T-cell (primary cell): ENCODE measurements around the gene C17orf113. TPM values are rescaled to one million over a fixed set of nuclear protein-coding genes. Genes with fewer than 3 reads are reported as not detected.

Source experiments
- ATAC-seq, 4 experiments: fragments of 200-7000 bp in 3 of 4; fragments of 150-1000 bp in 1 of 4; cut with Tn5 transposase; replicated peaks in 1 of 4; 1 replicate in 3 of 4; 2 replicates in 1 of 4; pipeline ENCODE4 v1.10.0; 2021; ENCODE audit warnings: moderate library complexity in 3 of 4, mild to moderate bottlenecking in 2 of 4, moderate number of reproducible peaks in 1 of 4
- CTCF ChIA-PET, 2 donors: fragments of 300-600 bp; sonication (Branson Sonifier 250); formaldehyde crosslinking; loops; one replicate each; lab custom pipeline; 2022; ENCODE audit warnings: antibody characterized with exemption in 2 of 2; lab: Charles Lee
- POLR2A ChIA-PET, 2 donors: fragments of 300-600 bp; sonication (Branson Sonifier 250); formaldehyde crosslinking; loops; one replicate each; lab custom pipeline; 2022; ENCODE audit warnings: antibody characterized with exemption in 2 of 2; lab: Charles Lee
- DNase-seq, 35 experiments: peaks; one replicate each; pipeline versions ENCODE4 v3.0.0 to v3.0.0-alpha.2; 2013 to 2023
- H3K27ac ChIP-seq: one replicate; pipeline ENCODE4 v1.5.1; 2013; ENCODE audit warnings: low read length
- H3K27me3 ChIP-seq, 2 experiments: replicated peaks in 1 of 2; 1 replicate in 1 of 2; 2 replicates in 1 of 2; pipeline versions ENCODE4 v1.6.1 to v1.7.0; 2013; ENCODE audit warnings: low read length in 1 of 2, mixed read lengths in 1 of 2; ENCODE audit not compliant: control insufficient read depth in 2 of 2, insufficient read depth in 2 of 2; ENCODE audit errors: extremely low read depth in 1 of 2
- H3K36me3 ChIP-seq, 2 donors: 1 replicate in 1 of 2; 2 replicates in 1 of 2; pipeline versions ENCODE4 v1.6.1 to v1.7.0; 2013; ENCODE audit warnings: low read length in 1 of 2; ENCODE audit not compliant: control insufficient read depth in 2 of 2, insufficient read depth in 1 of 2; ENCODE audit errors: extremely low read depth in 1 of 2
- H3K4me1 ChIP-seq, 2 experiments: 1 replicate in 1 of 2; 2 replicates in 1 of 2; pipeline versions ENCODE4 v1.6.1 to v1.7.0; 2013; ENCODE audit warnings: low read length in 2 of 2, mixed read lengths in 1 of 2; ENCODE audit not compliant: insufficient read depth in 2 of 2, control insufficient read depth in 1 of 2; ENCODE audit errors: extremely low read depth in 1 of 2
- H3K4me3 ChIP-seq, 2 donors: 1 replicate in 1 of 2; 2 replicates in 1 of 2; pipeline versions ENCODE4 v1.5.1 to v1.7.0; 2013; ENCODE audit warnings: mild to moderate bottlenecking in 2 of 2, low read length in 1 of 2, moderate library complexity in 1 of 2; ENCODE audit not compliant: control insufficient read depth in 1 of 2; ENCODE audit errors: extremely low read depth in 1 of 2
- H3K9me3 ChIP-seq: 2 replicates; pipeline ENCODE4 v1.7.0; 2013
- H3K27ac Mint-ChIP-seq, 2 donors: one replicate each; pipeline ENCODE4 v1.8.0; 2020 to 2021; ENCODE audit warnings: mild to moderate bottlenecking in 2 of 2, mixed read lengths in 2 of 2
- H3K27me3 Mint-ChIP-seq, 2 donors: one replicate each; pipeline ENCODE4 v1.8.0; 2021 to 2022; ENCODE audit warnings: mixed read lengths in 2 of 2
- H3K36me3 Mint-ChIP-seq: one replicate; pipeline ENCODE4 v1.8.0; 2021; ENCODE audit warnings: mixed read lengths
- H3K4me1 Mint-ChIP-seq, 3 donors: one replicate each; pipeline ENCODE4 v1.8.0; 2020 to 2022; ENCODE audit warnings: mixed read lengths in 3 of 3, mild to moderate bottlenecking in 1 of 3
- H3K4me3 Mint-ChIP-seq, 3 donors: one replicate each; pipeline ENCODE4 v1.8.0; 2020 to 2022; ENCODE audit warnings: mild to moderate bottlenecking in 3 of 3, mixed read lengths in 3 of 3, moderate library complexity in 3 of 3
- H3K9me3 Mint-ChIP-seq, 3 donors: one replicate each; pipeline ENCODE4 v1.8.0; 2020 to 2022; ENCODE audit warnings: mixed read lengths in 3 of 3
- WGBS: methylation state at CpG from one replicate; pipeline ENCODE4 v1.1.5; 2013; ENCODE audit warnings: missing lambda C conversion rate; ENCODE audit not compliant: insufficient coverage; 5-methylcytosine and 5-hydroxymethylcytosine counted together
- total RNA-seq, 35 experiments: library from RNA in 6 of 35; stranded (reverse) in 6 of 35; fragments of 120-200 nt in 1 of 35; gene quantifications; one replicate each; pipeline versions ENCODE4 v1.2.1 to v1.2.4 and lab custom pipeline; 2013 to 2026

C17orf113 gene
- total RNA-seq, 5 donors from 2014 or later (not counting 1 experiment from before 2014, with no cell fraction given), result 0.35 to 1.1 (median 0.89) TPM

DNA sequence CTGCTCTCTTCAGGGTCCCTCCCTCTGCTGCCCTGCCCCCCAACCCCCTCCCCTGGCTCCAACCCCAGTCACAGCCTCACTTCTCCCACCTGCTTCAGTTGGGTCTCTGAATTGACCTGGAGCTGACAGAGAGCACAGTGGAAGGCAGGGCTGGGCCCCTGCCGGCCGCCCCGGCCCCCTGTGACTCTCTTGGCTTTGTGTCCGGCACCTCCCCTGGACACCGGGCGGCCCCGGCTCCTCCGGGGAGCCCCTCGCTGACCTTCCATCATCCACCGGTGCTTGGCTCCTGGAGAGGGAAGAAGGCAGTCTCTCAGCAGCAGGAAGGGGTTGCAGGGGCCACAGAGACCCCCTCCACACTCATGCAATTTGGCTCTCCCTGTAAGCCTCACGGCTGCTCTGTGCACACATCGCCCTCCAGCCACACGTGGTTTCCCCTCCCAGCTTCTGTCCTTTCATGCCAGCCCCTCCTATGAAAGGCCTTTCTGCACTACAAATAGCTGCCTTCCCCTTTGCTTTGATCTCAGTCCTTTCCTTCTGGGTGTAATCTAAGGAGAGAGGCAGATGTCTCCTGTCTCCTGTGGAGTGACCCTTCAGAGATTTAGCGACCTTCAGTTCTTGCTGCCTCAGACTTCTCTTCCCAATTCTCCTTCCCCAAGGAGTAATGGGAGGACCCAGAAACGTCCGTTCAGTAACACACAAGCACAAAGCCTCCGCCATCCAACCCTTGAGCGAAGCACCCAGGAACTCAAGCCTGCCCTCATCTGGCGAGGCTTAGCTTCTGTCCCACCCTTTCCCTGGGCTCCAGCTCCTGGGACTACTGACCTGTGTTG lies 22.2 kb downstream of the C17orf113 start:
- peaks cover 0 to 11% of the 10 kb centered on the region in 2 experiments for H3K4me1 ChIP-seq
- ChIA-PET CTCF (interaction anchor here (0.5 to 2.5 kb wide), 2 partner anchors 10 to 58 kb away, joined by 3 to 11 read pairs; partner anchors contain the start of gene DNAJC7 (in 1 of the 2)), POLR2A (no interaction called here)
- H3K36me3 ChIP-seq, result peaks cover under 1 to 15% of the 10 kb centered on the region in 2 donors
- no peak overlapping the region for H3K4me3 ChIP-seq
- peaks cover 0 to 3% of the 10 kb centered on the region in 2 donors for H3K27me3 Mint-ChIP-seq
- no peak overlapping the region for H3K4me3 Mint-ChIP-seq
- H3K4me1 Mint-ChIP-seq, result peaks cover 5 to 7% (median 5%) of the 10 kb centered on the region in 3 donors
- ATAC-seq, result no peak
- peaks cover 0 to 19% of the 10 kb centered on the region in 2 experiments for H3K27me3 ChIP-seq
- WGBS, result 75% methylated on average over 10 of the region's 19 CpGs
- H3K27ac ChIP-seq, result no peak overlapping the region
- no peak for DNase-seq
- H3K27ac Mint-ChIP-seq, result no peak overlapping the region
- peaks cover 10% of the 10 kb centered on the region for H3K36me3 Mint-ChIP-seq
- no peaks in the 10 kb centered on the region for H3K9me3 ChIP-seq
- H3K9me3 Mint-ChIP-seq, result no peaks in the 10 kb centered on the region

DNA sequence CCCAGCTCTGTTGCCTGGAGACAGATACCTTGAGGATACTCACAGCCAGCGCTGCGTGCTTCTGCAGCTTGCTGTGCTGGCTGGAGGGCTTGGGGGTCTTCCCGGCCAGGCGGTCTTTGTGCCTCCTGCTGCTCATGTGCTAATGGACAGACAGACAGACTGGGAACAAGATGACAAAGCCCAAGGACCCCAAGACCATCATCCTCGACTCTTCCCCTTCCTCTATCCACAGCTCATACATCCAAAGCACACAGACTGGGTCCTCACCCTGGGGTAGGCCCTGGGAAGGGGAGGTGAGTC lies 22.9 kb downstream of the C17orf113 start:
- ATAC-seq, result no peak
- no peak overlapping the region for H3K27ac Mint-ChIP-seq
- WGBS, result 95% methylated on average over 4 of the region's 5 CpGs

DNA sequence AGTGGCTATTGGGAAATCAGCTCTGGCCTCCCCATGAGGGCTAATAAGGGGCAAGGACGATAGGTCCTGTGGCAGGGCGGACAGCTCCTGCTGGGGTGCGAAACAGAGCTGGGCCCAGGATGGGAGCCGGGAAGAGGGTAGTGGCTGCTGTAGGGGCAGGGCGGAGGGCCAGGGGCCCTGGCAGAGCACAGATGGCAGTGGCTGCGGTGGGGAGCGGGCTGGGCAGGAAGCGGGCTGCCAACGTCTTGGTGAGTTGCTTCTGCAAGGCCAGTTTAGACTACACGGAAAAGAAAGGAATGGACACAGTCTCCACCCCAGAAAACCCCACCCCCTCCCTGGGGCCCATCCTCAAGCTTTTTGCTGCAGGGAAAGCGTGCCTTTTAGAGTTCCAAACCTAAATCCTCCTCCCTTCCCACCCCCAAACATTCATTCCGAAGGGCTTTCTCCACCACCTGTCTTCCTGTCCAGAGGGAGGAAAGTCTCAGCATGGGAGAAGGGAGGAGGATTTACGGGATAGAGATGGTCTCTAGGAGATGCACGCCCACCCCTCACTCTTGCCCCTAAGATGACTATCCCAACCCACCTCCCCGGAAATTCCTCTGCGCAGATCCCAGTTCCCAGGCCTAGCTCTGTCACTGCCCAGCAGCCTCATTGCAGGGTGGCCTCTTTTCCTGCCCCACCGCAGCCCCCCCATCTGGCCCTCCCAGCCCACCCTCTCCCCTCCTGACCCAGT lies 23.4 kb downstream of the C17orf113 start:
- H3K4me1 ChIP-seq, result peaks cover 0 to 11% of the 10 kb centered on the region in 2 experiments
- Mint-ChIP-seq H3K4me3 (no peak overlapping the region), H3K36me3 (peaks cover 14% of the 10 kb centered on the region), H3K9me3 (no peaks in the 10 kb centered on the region), H3K27ac (no peak overlapping the region), H3K4me1 (peaks cover 8 to 12% (median 9%) of the 10 kb centered on the region in 3 donors), H3K27me3 (peaks cover 0 to 3% of the 10 kb centered on the region in 2 donors)
- H3K36me3 ChIP-seq, result peaks cover 6 to 26% of the 10 kb centered on the region in 2 donors
- ChIA-PET POLR2A (no interaction called here), CTCF (interaction anchor here (0.6 to 2.5 kb wide), 5 partner anchors 9 to 1736 kb away, joined by 3 to 11 read pairs (median 4); partner anchors contain the start of genes DHX58 (in 1 of the 2) and DNAJC7 (in 1 of the 2))
- no peak for ATAC-seq
- H3K4me3 ChIP-seq, result no peak overlapping the region
- H3K27me3 ChIP-seq, result peaks cover 0 to 15% of the 10 kb centered on the region in 2 experiments
- H3K27ac ChIP-seq, result no peak overlapping the region
- 76% methylated on average over 8 of the region's 17 CpGs for WGBS
- DNase-seq, result no peak
- H3K9me3 ChIP-seq, result no peaks in the 10 kb centered on the region

More for the DNA sequence above, 22.9 kb downstream of the C17orf113 start:
- H3K9me3 ChIP-seq, result no peaks in the 10 kb centered on the region
- ChIA-PET CTCF (interaction anchor here (0.6 to 2.5 kb wide), 2 partner anchors 9 to 85 kb away, joined by 6 to 11 read pairs; partner anchors contain the start of genes DHX58 (in 1 of the 2) and DNAJC7 (in 1 of the 2)), POLR2A (no interaction called here)
- Mint-ChIP-seq H3K36me3 (peaks cover 10% of the 10 kb centered on the region), H3K4me1 (peaks cover 5 to 7% (median 5%) of the 10 kb centered on the region in 3 donors), H3K9me3 (no peaks in the 10 kb centered on the region), H3K27me3 (peaks cover 0 to 3% of the 10 kb centered on the region in 2 donors), H3K4me3 (no peak overlapping the region)
- peaks cover 0 to 15% of the 10 kb centered on the region in 2 experiments for H3K27me3 ChIP-seq
- H3K4me3 ChIP-seq, result no peak overlapping the region
- H3K27ac ChIP-seq, result no peak overlapping the region
- H3K36me3 ChIP-seq, result peaks cover 3 to 20% of the 10 kb centered on the region in 2 donors
- peaks cover 0 to 11% of the 10 kb centered on the region in 2 experiments for H3K4me1 ChIP-seq
- no peak for DNase-seq

DNA sequence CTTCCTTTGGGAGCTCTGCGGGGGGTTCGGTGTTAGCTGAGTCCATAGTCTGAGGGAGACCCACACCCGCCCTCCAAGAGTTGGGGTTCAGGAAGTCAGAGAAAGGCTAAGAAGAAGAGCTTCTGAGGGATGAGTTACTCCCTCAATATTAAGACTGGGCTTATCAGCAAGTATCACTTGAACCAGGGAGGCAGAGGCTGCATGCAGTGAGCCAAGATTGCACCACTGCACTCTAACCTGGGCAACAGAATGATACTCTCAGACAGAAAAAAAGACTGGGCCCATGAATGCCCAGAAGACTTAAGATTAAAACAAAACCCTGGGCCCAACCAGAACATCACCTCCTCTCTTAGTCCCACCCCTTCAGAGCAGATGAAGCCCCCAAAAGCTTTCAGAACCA lies 24.5 kb downstream of the C17orf113 start:
- H3K4me1 ChIP-seq, result peaks cover 6 to 13% of the 10 kb centered on the region in 2 experiments
- POLR2A ChIA-PET, result interaction anchor here in 1 of 2 donors (0.5 to 1.1 kb wide), 2 partner anchors 10 to 67 kb away, joined by 3 read pairs; no protein-coding TSS in a partner anchor
- H3K27me3 Mint-ChIP-seq, result peaks cover 0 to 3% of the 10 kb centered on the region in 2 donors
- no peaks in the 10 kb centered on the region for H3K9me3 Mint-ChIP-seq
- ATAC-seq, result no peak
- H3K27ac ChIP-seq, result no peak overlapping the region
- H3K27ac Mint-ChIP-seq, result peak overlapping the region in 1 of 2 donors; percentile 28
- H3K36me3 Mint-ChIP-seq, result peaks cover 15% of the 10 kb centered on the region
- CTCF ChIA-PET, result interaction anchor here (0.7 to 2.5 kb wide), 7 partner anchors 8 to 162 kb away, joined by 3 to 11 read pairs (median 3); partner anchors contain the start of gene DNAJC7 (in 1 of the 2)
- peaks cover 0 to 15% of the 10 kb centered on the region in 2 experiments for H3K27me3 ChIP-seq
- DNase-seq, result no peak
- 96% methylated on average over 3 of the region's 3 CpGs for WGBS
- no peak overlapping the region for H3K4me3 ChIP-seq
- peaks cover 16 to 22% (median 17%) of the 10 kb centered on the region in 3 donors for H3K4me1 Mint-ChIP-seq
- H3K4me3 Mint-ChIP-seq, result no peak overlapping the region
- H3K36me3 ChIP-seq, result peaks cover 7 to 28% of the 10 kb centered on the region in 2 donors
- no peaks in the 10 kb centered on the region for H3K9me3 ChIP-seq

- ChIA-PET POLR2A (interaction anchor here in 1 of 2 donors (1.1 kb wide), 1 partner anchor 9 kb away, joined by 3 read pairs; no protein-coding TSS in a partner anchor), CTCF (interaction anchor here (0.6 to 1.5 kb wide), 10 partner anchors 9 to 163 kb away, joined by 3 to 7 read pairs (median 3); no protein-coding TSS in a partner anchor)
- 65% methylated on average over 4 of the region's 8 CpGs for WGBS
- ATAC-seq, result peak in 2 of 4 experiments; percentile 11 to 21
- Histone ChIP-seq H3K36me3 (peaks cover 7 to 28% of the 10 kb centered on the region in 2 donors), H3K4me1 (peaks cover 9 to 20% of the 10 kb centered on the region in 2 experiments), H3K4me3 (no peak overlapping the region), H3K9me3 (no peaks in the 10 kb centered on the region), H3K27me3 (peaks cover 0 to 15% of the 10 kb centered on the region in 2 experiments), H3K27ac (no peak overlapping the region)
- peaks cover 23 to 30% (median 25%) of the 10 kb centered on the region in 3 donors for H3K4me1 Mint-ChIP-seq
- no peaks in the 10 kb centered on the region for H3K9me3 Mint-ChIP-seq
- no peak overlapping the region for H3K4me3 Mint-ChIP-seq
- no peak for DNase-seq
- H3K27ac Mint-ChIP-seq, result no peak overlapping the region
- peaks cover 15% of the 10 kb centered on the region for H3K36me3 Mint-ChIP-seq
- peaks cover 0 to 3% of the 10 kb centered on the region in 2 donors for H3K27me3 Mint-ChIP-seq
Observed at GRCh38 chr17:42025191-42025579, 25.2 kb downstream of the C17orf113 start.
